Nephron (organoid): ENCODE measurements around the gene ZNF580.

Experiments
- H3K27ac Mint-ChIP-seq, 3 experiments: 2 replicates each; pipeline ENCODE4 v1.8.0; 2020; ENCODE audit warnings: mixed read lengths in 3 of 3, mild to moderate bottlenecking in 2 of 3, moderate library complexity in 1 of 3
- H3K27me3 Mint-ChIP-seq: 2 replicates; pipeline ENCODE4 v1.8.0; 2021; ENCODE audit warnings: low read depth, mild to moderate bottlenecking, moderate library complexity, mixed read lengths
- H3K36me3 Mint-ChIP-seq: 2 replicates; pipeline ENCODE4 v1.8.0; 2020; ENCODE audit warnings: low read depth, mixed read lengths
- H3K4me1 Mint-ChIP-seq: 2 replicates; pipeline ENCODE4 v1.8.0; 2020; ENCODE audit warnings: mixed read lengths
- H3K4me3 Mint-ChIP-seq, 3 experiments: 2 replicates each; pipeline ENCODE4 v1.8.0; 2020; ENCODE audit warnings: mild to moderate bottlenecking in 3 of 3, mixed read lengths in 3 of 3, moderate library complexity in 2 of 3
- H3K9me3 Mint-ChIP-seq: 2 replicates; pipeline ENCODE4 v1.8.0; 2020; ENCODE audit warnings: mixed read lengths
- TF ChIP-seq, protein P1 (sequence below), 3 experiments: fragments of 200-600 bp; sonication (generic); IDR thresholded peaks; one replicate each; pipeline ENCODE4 v1.5.0; 2021; ENCODE audit warnings: antibody characterized with exemption in 3 of 3; ENCODE audit not compliant: unreplicated experiment in 3 of 3

Gene ZNF580

DNA sequence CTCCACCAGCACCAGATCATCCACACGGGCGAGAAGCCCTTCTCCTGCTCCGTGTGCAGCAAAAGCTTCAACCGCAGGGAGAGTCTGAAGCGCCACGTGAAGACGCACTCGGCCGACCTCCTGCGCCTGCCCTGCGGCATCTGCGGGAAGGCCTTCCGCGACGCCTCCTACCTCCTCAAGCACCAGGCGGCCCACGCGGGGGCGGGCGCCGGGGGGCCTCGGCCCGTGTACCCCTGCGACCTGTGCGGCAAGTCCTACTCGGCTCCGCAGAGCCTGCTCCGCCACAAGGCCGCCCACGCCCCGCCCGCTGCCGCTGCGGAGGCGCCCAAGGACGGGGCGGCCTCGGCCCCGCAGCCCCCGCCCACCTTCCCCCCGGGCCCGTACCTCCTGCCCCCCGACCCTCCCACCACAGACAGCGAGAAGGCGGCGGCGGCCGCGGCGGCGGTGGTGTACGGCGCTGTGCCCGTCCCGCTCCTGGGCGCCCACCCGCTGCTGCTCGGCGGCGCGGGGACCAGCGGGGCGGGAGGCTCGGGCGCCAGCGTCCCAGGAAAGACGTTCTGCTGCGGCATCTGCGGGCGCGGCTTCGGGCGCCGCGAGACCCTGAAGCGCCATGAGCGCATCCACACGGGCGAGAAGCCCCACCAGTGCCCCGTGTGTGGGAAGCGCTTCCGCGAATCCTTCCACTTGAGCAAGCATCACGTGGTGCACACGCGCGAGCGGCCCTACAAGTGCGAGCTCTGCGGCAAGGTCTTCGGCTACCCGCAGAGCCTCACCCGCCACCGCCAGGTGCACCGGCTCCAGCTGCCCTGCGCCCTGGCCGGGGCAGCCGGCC lies 25.9 kb upstream of the ZNF580 start:
- H3K27ac Mint-ChIP-seq = no peak overlapping the region
- no peaks in the 10 kb centered on the region for H3K27me3 Mint-ChIP-seq
- no peaks in the 10 kb centered on the region for H3K9me3 Mint-ChIP-seq
- TF ChIP-seq, protein P1, sequence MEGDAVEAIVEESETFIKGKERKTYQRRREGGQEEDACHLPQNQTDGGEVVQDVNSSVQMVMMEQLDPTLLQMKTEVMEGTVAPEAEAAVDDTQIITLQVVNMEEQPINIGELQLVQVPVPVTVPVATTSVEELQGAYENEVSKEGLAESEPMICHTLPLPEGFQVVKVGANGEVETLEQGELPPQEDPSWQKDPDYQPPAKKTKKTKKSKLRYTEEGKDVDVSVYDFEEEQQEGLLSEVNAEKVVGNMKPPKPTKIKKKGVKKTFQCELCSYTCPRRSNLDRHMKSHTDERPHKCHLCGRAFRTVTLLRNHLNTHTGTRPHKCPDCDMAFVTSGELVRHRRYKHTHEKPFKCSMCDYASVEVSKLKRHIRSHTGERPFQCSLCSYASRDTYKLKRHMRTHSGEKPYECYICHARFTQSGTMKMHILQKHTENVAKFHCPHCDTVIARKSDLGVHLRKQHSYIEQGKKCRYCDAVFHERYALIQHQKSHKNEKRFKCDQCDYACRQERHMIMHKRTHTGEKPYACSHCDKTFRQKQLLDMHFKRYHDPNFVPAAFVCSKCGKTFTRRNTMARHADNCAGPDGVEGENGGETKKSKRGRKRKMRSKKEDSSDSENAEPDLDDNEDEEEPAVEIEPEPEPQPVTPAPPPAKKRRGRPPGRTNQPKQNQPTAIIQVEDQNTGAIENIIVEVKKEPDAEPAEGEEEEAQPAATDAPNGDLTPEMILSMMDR (IDR thresholded peaks at IDR 0.05; ENCODE audit: unreplicated experiment in 3 of 3) = no peak
- H3K4me3 Mint-ChIP-seq = no peak overlapping the region
- peaks cover 44% of the 10 kb centered on the region for H3K36me3 Mint-ChIP-seq
- H3K4me1 Mint-ChIP-seq = no peaks in the 10 kb centered on the region

DNA sequence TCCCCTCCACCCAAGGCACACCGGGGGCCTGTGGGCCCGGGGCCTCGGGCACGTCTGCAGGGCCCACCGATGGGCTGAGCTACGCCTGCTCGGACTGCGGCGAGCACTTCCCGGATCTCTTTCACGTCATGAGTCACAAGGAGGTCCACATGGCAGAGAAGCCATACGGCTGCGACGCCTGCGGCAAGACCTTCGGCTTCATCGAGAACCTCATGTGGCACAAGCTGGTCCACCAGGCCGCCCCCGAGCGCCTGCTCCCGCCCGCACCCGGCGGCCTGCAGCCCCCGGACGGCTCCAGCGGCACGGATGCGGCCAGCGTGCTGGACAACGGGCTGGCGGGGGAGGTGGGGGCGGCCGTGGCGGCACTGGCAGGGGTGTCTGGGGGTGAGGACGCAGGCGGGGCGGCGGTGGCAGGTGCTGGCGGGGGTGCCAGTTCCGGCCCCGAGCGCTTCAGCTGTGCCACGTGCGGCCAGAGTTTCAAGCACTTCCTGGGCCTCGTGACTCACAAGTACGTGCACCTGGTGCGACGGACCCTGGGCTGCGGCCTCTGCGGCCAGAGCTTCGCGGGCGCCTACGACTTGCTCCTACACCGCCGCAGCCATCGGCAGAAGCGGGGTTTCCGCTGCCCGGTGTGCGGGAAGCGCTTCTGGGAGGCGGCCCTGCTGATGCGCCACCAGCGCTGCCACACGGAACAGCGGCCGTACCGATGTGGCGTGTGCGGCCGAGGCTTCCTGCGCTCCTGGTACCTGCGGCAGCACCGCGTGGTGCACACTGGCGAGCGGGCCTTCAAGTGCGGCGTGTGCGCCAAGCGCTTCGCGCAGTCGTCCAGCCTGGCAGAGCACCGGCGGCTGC lies 25.0 kb upstream of the ZNF580 start:
- no peaks in the 10 kb centered on the region for H3K27me3 Mint-ChIP-seq
- TF ChIP-seq, protein P1 (IDR thresholded peaks at IDR 0.05; ENCODE audit: unreplicated experiment in 3 of 3) = no peak
- H3K9me3 Mint-ChIP-seq = no peaks in the 10 kb centered on the region
- peaks cover 45% of the 10 kb centered on the region for H3K36me3 Mint-ChIP-seq
- no peak overlapping the region for H3K4me3 Mint-ChIP-seq
- no peak overlapping the region for H3K27ac Mint-ChIP-seq
- H3K4me1 Mint-ChIP-seq = no peaks in the 10 kb centered on the region

DNA sequence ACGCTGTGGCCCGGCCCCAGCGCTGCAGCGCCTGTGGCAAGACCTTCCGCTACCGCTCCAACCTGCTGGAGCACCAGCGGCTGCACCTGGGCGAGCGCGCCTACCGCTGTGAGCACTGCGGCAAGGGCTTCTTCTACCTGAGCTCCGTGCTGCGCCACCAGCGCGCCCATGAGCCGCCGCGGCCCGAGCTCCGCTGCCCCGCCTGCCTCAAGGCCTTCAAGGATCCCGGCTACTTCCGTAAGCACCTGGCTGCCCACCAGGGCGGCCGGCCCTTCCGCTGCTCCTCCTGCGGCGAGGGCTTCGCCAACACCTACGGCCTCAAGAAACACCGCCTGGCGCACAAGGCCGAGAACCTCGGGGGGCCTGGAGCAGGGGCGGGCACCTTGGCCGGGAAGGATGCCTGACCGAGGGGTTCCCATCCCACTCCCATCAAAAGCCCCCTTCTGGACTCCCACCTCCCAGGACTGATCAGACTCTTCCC lies 24.4 kb upstream of the ZNF580 start:
- H3K36me3 Mint-ChIP-seq = peaks cover 41% of the 10 kb centered on the region
- H3K4me3 Mint-ChIP-seq = no peak overlapping the region
- no peaks in the 10 kb centered on the region for H3K27me3 Mint-ChIP-seq
- no peaks in the 10 kb centered on the region for H3K9me3 Mint-ChIP-seq
- H3K27ac Mint-ChIP-seq = no peak overlapping the region
- TF ChIP-seq, protein P1 (IDR thresholded peaks at IDR 0.05; ENCODE audit: unreplicated experiment in 3 of 3) = no peak
- H3K4me1 Mint-ChIP-seq = no peaks in the 10 kb centered on the region

DNA sequence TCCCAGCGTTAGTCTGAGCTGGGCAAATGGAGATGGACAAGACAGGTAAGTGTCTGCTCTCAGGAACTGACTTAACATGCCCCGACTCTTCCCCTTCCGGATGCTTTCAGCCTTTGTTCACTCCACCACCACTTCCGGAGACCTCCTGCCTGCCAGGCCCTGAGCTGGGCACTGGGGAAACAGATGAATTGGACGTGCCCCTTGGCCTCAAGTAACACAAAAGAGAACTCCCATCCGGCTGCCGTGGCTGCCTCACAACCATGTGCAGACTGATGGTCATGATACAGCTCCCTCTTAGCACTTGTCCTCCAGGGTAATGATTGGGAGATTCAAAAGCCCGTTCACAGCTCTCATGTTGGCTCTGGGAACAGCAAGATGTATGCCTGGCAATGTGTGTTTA lies 23.4 kb upstream of the ZNF580 start:
- no peaks in the 10 kb centered on the region for H3K9me3 Mint-ChIP-seq
- H3K4me3 Mint-ChIP-seq = no peak overlapping the region
- H3K27me3 Mint-ChIP-seq = no peaks in the 10 kb centered on the region
- peaks cover 32% of the 10 kb centered on the region for H3K36me3 Mint-ChIP-seq
- TF ChIP-seq, protein P1 (IDR thresholded peaks at IDR 0.05; ENCODE audit: unreplicated experiment in 3 of 3) = no peak
- no peak overlapping the region for H3K27ac Mint-ChIP-seq
- H3K4me1 Mint-ChIP-seq = no peaks in the 10 kb centered on the region

DNA sequence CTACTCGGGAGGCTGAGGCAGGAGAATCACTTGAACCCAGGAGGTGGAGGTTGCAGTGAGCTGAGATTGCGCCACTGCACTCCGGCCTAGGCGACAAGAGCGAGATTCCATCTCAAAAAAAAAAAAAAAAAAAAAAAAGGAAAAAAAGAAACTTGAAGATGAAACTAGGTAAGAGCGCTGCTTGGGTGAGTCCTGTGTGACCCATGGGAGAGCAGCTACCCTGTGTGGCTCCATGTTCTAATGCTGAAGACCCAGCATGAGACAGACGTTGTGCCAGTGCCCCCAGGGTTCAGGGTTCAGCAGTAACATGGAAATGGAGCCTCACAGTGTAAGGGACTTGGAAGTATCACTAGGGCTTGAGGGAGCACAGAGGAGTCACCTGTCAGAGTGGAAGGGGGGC lies 22.4 kb upstream of the ZNF580 start:
- H3K4me1 Mint-ChIP-seq = peaks cover 4% of the 10 kb centered on the region
- no peaks in the 10 kb centered on the region for H3K9me3 Mint-ChIP-seq
- no peak overlapping the region for H3K27ac Mint-ChIP-seq
- TF ChIP-seq, protein P1 (IDR thresholded peaks at IDR 0.05; ENCODE audit: unreplicated experiment in 3 of 3) = no peak
- no peak overlapping the region for H3K4me3 Mint-ChIP-seq
- H3K36me3 Mint-ChIP-seq = peaks cover 25% of the 10 kb centered on the region
- H3K27me3 Mint-ChIP-seq = no peaks in the 10 kb centered on the region
